GM19372 (cell line): ENCODE data around the gene PPP6R2.
"Not testable (repeated sequence)": the region's sequence is repeated elsewhere in the genome, so short reads cannot be mapped to it uniquely, and the experiment has no call there.

Experiments
- ATAC-seq: cut with Tn5 transposase; IDR thresholded peaks from one replicate; pipeline ENCODE4 v1.9.1; 2021; ENCODE audit warnings: mild to moderate bottlenecking, low read depth, moderate library complexity; ENCODE audit not compliant: unreplicated experiment

The PPP6R2 gene

DNA sequence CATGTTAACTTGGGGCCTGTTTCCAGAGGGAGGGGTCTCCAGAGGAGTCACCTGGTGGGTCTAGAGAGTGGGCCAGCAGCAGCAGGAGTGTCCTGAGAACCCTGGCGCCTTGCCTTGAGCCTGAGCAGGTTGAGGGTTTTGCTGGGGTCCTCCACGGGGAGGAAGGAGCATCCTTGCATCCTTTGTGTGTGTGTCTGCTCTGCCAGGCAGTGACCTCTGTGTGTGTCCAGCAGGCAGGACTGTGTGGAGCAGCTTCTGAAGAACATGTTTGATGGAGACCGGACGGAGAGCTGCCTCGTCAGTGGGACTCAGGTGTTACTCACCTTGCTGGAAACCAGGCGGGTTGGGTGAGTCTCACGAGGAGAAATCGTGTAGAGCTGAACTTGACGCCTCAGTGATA, 76.0 kb downstream of the PPP6R2 start:
- ATAC-seq: no peak

DNA sequence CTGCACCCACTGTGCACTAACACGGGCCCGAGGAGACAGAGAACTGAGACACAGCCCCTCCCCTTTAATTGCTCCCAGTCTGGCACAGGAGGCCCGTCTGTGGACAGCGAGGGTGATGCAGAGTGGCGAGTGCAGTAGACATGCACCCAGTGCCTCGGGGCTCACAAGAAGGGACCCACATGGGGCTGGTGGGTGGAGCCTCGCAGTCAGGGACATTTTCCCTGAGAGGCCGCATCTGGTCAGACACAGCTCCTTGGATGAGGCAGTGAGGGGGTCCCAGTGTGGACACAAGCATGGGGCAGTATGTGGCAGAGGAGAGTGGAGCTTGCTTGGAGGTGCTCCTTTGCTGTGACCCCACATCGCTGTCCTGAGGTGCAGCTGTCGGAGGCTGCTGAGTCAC, 76.9 kb downstream of the PPP6R2 start:
- no peak for ATAC-seq

DNA sequence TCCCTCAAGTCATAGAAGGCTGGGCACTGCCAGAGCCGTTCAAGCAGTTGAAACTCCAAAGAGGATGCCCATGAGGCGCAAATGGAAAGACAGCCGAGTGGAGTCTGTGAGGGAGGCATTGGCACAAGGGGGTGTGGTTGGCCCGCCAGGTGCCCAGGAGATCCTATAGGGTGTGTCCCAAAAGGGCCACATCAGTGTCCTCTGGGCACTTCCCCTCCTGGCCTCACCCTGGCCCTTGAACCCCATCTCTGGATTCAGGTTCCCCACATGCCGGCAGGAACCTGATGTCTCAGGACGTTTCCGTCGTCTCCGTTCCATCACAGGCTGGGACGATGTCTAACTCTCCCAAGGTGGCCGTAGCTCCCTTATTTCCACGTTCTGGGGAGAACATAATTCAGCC, 77.5 kb downstream of the PPP6R2 start:
- no peak for ATAC-seq

DNA sequence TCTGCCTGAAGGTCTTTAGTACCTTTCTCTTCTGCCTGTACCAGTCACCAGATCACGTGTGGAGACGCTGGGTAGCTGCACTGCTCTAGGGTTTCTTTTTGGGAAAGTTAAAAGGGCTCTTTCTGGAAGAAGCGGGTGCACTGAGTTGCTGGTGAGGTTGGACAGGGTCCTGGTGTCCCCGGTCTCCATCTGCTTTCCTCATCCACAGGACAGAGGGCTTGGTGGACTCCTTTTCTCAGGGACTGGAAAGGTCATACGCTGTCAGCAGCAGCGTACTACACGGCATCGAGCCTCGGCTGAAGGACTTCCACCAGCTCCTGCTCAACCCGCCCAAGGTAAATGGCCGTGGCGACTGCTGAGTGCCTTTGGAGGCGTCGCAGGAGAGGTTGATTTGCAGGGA, 78.9 kb downstream of the PPP6R2 start:
- no peak for ATAC-seq

DNA sequence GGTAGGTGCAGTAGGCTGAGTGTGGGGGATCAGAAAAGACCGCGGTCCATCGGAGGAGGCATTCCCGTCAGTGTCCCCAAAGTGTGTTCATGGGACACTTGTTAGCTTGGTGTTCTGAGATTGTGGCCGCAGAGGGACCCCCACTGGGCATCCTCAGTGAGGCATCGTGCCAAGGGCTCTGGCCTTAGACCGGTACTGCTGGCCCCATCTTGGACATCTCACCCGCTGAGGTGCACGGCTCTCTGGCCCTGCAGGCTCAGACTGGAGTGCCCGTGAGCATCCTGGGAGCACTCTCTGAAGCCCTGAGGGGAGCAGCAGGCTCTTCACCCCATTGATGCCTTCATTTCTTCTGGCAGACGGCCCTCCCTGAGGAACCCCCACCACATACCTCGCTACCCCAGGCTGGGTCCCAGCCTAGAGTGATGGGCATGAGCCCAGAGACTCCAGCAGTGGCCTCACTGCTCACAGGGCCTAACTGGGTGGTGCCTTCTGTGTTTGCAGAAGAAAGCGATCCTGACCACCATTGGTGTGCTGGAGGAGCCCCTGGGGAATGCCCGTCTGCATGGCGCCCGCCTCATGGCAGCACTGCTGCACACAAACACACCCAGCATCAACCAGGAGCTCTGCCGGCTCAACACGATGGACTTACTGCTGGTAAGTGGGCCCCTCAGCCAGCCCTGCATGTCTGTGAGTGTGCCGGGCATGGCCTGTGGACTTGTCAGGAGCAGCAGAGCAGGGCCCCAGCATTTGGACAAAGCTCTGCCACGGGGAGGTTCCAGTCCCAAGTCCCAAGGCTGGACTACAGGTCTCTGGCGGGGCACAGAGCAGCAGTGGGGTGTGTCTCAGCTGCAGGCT, 80.1 kb downstream of the PPP6R2 start:
- ATAC-seq: no peak

DNA sequence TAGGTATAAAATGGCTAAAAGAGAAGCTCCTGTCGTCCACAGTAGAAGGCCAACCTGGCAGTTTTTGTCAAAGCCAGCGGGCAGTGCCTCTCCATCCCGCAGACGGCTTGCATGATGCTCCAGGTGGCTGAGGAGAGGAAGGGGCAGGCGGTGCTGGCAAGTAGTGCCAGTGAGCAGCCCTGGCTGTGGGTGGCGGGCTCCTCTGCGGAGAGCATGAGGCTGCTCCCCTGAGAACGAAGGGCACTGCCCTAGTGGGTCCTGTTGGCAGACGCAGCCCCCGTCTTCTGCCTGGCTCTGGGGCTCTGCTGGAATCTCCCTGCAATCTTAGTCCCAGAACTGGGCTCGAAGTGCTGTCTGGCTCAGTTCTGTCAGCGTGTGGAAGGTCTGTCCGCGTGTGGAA, 80.8 kb downstream of the PPP6R2 start:
- no peak for ATAC-seq

DNA sequence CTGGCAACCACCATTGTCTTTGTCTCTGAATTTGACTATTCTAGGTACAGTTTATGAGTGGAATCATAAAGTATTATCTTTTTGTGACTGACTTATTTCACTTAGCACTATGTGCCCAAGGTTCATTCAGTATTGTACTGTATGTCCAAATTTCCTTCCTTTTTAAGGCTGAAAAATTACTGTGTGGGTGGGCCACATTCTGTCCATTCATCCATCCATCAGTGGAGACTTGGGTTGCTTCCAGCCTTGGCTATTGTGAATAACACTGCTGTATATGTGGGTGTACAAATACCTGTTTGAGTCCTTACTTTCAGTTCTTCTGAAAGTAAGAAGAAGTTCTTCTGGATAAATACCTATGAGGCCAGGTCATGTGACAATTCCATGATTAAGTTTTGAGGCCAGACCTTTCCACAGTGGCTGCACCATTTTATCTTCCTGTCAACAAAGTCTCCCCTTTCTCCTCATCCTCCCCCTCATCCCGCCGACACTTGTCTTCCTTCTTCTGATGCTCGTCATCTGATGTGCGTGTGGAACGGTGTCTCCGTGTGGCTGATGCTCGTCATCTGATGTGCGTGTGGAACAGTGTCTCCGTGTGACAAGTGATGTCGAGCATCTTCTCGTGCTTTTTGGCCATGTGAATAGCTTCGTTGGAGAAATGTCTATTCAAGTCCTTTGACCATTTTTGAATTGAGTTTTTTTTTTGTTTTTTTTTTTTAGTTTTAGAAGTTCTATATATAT, 82.2 kb downstream of the PPP6R2 start:
- ATAC-seq: no peak

DNA sequence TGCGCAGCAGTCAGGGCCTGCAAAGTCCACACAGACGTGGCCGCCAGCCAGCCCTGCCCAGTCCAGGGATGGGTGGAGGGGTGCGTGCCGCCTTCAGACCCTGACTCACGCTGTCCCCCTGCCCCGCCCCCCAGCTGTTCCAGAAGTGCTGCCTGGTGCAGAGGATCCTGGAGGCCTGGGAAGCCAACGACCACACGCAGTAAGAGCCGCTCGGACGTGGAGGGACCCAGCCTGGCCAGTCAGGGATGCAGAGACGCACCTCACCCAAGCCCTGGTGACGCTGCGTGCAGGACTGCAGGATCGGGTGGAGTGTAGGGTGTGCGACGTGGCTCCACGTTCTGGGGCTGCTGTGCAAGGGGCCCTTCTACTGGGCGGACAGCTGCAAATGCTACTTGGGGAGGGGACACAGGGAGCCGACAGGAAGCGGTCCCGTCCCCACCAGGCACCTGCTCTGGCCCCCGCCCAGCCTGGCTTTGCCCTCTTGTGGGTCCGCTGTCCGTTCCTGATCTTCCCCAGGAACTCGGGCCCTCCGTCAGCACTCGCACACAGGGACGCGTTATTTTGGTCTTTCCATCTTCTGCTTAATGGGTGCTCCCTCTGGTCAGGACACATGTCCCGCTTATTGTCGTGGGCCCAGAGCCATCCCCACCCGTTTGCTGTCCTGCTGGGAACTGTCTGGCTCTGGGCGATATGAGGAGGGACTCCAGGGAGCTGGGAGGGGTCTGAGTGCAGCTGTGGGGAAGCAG, 89.2 kb downstream of the PPP6R2 start:
- no peak for ATAC-seq

DNA sequence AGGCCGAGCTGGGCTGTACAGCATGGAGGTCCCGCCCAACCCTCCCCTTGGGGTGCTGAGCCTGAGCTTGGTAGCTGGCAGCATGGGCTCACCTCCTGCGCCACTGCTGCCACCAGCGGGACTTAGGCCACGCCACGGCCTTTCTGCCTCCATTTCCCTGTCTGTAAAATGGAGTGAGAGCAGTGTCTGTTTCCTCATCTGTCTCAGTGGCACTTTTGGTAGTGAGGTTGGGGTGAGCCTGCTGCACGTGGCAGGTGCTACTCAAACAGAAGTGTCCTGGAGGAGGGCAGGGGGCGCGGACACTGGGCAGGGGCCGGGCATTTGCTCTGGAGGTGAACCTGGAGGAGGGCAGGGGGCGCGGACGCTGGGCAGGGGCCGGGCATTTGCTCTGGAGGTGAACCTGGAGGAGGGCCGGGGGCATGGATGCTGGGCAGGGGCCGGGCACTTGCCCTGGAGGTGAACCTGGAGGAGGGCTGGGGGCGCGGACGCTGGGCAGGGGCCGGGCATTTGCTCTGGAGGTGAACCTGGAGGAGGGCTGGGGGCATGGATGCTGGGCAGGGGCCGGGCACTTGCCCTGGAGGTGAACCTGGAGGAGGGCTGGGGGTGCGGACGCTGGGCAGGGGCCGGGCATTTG, 89.9 kb downstream of the PPP6R2 start:
- ATAC-seq: not testable (repeated sequence)

DNA sequence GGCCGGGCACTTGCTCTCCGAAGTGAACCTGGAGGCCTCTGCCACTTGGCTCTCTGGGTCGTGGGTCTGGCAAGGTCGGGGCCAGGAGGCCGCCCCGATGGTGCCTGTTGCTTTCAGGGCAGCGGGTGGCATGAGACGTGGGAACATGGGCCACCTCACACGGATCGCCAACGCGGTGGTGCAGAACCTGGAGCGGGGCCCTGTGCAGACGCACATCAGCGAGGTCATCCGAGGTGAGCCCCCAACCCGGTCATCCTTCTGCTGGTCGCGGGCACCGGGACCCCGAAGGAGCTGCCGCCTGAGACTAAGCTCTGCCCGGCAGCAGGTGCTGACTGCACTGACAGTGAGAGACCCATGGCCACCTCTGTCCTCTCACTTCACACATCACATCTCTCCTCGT, 91.7 kb downstream of the PPP6R2 start:
- ATAC-seq: no peak

DNA sequence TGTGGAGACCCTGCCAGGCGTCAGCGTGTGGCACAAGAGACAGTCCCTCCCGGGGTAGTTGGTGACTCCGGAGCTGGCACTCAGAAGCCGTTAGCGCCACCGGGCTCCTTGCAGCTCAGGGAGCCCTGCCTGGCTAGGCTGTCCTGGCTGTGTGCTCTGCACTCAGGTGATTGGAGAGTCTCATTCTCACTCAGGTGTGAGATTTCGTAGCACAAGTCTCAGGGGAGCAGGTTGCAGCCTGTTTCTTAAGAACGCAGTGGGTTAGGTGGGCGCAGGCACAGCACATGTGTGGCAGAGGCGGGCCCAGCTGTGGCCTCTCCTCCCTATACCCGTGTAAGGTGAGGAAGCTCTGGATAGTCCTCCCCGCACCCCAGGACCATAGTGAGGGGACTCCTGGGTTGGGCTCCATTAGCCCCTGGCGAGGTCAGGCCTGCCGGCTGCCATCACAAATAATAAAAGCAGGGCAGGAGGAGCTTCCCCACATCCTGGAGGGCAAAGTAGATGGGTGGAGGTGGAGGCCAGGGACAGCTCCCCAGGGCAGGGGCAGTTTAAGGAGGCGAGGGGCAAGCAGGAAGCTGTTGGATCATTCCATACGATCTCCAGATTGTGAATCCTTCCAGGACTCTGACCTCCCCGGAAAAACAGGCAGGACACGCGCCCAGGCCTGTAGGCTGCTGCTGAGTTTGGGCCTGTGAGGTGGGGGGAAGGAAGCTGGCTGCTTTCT, 92.3 kb downstream of the PPP6R2 start:
- ATAC-seq: no peak

DNA sequence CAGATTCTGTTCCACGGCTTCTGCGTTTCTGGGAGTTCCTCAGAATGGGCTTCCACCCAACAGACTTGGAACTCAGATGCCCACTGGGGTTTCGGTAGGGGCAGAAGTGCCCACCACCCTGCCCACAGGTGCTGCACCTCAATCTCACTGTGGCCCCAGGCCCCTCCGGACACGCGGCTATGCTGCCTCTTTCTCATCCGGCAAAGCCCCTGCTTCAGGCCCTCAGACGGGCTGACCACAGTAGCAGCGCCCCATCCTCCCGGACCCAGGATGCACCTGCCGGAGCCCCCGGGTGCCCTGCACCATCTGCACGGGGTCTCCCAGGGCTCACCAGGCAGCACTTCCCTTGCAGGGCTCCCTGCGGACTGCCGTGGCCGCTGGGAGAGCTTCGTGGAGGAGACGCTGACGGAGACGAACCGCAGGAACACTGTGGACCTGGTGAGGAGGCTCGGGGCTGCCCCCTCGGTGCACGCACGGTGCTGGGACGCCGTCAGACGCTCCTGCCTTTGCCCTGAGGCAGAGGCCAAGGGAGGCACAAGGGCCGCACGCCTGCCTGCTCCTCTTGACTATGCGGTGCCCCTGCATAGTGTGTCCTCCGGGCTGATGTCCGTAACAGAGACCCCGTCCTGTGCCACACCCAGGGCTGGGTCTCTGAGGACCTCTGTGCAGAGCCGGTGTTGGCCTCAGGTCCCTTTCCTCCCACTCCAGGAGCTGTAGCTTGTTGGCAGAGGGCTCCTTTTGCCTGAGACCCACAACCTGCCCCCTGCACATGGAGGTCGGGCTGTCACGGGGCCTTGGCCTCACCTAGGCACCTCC, 93.1 kb downstream of the PPP6R2 start:
- ATAC-seq: no peak

DNA sequence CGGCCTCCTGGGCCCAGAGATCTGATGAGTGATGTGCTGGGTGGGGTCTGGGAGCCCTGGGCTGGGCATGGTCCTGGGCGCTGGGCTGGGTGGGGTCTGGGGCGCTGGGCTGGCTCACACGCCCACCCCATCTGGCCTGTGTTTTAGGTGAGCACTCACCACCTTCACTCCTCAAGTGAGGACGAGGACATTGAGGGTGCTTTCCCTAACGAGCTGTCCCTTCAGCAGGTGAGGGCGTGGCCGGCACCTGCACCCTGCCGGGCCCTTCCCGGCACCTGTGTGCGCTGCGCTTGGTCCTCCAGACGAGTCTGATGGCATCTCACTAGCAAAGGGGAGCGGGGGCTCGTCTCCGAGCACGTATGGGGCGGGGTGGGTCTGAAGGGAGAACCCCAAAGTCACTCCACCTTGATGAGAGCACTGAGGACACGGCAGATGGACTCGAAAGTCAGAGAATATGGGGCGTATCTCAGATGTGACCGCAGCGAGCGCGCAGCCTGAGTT, 93.8 kb downstream of the PPP6R2 start:
- no peak for ATAC-seq

DNA sequence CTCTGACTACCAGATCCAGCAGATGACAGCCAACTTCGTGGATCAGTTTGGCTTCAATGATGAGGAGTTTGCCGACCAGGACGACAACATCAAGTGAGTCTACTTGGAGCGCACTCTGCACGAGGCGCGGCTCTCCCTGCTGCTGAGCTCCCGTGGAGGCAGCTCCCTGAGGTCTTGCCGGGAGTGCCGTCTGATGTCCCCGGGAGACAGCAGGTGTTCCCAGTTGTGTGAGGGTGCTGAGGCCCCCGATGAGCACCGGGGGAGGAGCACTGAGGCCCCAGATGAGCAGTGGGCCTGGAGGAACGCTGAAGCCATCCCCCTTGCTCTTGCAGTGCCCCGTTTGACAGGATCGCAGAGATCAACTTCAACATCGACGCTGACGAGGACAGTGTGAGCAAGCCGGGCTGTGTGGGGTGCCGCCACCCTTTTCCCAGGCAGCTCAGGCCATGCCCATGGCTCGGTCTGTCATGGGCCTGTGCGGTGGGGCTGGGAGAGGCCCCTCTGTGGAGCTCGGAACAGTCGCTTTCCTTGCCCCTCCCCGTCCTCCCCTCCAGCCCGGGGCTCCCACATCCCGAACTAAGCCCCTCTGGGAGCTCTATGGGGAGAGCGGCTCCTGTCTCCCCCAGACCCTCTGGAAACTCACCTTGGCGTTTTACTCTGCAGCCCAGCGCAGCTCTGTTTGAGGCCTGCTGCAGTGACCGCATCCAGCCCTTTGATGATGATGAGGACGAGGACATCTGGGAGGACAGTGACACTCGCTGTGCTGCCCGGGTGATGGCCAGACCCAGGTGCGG, 94.6 kb downstream of the PPP6R2 start:
- ATAC-seq: no peak

DNA sequence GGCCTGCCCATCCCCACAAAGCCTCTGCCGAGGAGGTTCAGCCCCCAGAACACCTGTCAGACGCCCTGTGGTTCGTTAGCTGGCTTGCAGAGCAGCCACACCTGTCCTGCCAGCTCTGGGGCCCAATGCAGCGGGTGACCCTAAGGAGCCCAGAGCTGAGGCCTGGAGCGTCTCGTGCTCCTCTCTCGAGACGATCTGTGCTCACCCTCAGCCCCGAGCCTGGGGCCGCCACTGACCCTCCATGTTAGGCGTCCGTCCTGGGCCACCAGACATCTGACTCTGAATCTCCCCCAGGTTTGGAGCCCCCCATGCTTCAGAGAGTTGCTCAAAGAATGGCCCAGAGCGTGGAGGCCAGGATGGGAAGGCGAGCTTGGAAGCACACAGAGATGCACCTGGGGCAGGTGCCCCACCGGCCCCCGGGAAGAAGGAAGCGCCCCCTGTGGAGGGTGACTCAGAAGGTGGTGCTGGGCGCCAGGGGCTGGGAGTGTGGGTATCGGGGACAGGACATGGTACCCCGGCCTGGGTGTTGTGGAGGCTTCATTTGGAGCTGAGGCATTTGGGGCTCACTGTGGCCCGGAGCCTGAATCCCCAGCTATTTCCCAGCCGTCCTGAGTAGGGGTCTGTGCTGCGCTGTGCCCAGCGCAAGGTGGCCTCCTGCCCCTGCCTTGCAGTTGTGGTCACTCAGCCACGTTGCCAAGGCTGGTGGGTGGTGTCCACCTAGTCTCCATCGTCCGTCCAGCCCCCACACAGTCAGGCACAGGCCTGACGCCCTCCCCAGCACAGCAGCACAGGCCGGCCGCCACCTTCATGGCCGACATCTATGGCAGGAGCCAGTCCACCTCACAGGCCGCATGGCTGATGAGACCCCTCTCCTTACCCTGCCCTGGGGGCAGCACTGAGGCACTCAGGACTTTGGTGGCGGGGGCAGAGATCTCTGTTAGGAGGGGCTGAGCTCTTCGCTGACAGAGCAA, 95.5 kb downstream of the PPP6R2 start:
- ATAC-seq: no peak

DNA sequence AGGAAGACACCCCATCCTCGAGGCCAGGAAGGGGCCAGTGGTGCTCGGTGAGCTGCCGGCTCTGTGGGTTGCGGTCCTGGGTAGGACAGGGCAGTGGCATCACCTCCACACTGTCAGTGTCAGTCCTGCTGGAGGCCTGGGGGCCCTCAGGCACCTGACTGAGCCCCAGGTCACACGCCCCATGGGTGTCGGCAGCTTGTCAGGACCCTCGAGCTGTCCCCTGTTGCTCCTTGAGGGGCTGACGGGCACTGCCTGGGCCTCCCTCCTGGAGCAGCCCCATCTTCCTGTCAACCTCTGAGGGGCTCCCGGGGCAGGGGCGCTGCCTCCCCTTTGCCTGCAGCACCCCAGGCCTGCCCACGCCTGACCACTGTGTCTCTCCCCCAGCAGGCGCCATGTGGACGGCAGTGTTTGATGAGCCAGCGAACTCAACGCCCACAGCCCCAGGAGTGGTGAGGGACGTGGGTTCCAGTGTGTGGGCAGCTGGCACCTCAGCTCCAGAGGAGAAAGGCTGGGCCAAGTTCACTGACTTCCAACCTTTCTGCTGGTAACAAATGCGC, 96.3 kb downstream of the PPP6R2 start:
- ATAC-seq: no peak

DNA sequence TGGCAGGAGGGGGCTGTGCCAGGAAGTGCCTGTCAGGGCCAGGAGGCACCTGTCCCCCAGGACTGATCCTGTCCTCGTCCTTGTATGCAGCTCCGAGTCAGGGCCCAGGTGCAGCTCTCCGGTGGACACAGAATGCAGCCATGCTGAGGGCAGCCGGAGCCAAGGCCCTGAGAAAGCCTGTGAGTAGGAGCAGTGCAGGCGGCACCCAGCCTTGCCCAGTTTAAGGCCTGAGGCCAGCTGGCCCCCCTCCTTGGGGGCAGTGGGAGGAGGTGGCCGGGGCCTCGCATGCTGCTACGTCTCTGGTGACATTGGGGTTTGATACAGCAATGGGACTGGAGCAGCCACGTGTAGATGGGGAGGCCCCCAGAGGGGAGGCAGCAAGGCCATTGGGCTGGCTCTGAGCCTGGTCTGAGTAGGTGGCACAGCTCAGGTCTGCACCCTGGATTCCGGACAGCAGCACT, 96.8 kb downstream of the PPP6R2 start:
- ATAC-seq: no peak
